Measurements from ENCODE around the gene ADAMTSL4.

- peak in 1 of 3 experiments; percentile 1 for TF ChIP-seq CTCF (IDR thresholded peaks at IDR 0.05)
- TF ChIP-seq POLR2A (IDR thresholded peaks at IDR 0.05), result no peak
Measured at GRCh38 chr1:150579945-150580642, 30.9 kb downstream of the ADAMTSL4 start.
